Heart right ventricle (tissue), 16 donors: ENCODE measurements around the gene SMYD1. TPM values are rescaled to one million over a fixed set of nuclear protein-coding genes. Genes with fewer than 3 reads are reported as not detected.

Source experiments
- ATAC-seq, 8 donors: fragments of 200-7000 bp; cut with Tn5 transposase; one replicate each; pipeline ENCODE4 v1.9.1; 2020; ENCODE audit warnings: mild to moderate bottlenecking in 8 of 8, moderate library complexity in 8 of 8, moderate number of reproducible peaks in 1 of 8
- DNase-seq, 2 donors: peaks; one replicate each; pipeline ENCODE4 v3.0.0-alpha.2; 2020
- H3K27ac ChIP-seq, 10 donors: fragments of 200-600 bp; sonication (generic) in 2 of 10; one replicate each; pipeline versions ENCODE4 v1.5.0 to v1.8.0; 2020 to 2022; ENCODE audit warnings: mild to moderate bottlenecking in 3 of 10
- H3K27me3 ChIP-seq, 7 donors: fragments of 200-600 bp; one replicate each; pipeline ENCODE4 v1.8.0; 2021 to 2022; ENCODE audit warnings: mild to moderate bottlenecking in 2 of 7
- H3K36me3 ChIP-seq, 9 donors: fragments of 200-600 bp; sonication (generic) in 1 of 9; one replicate each; pipeline versions ENCODE4 v1.5.0 to v1.8.0; 2020 to 2022; ENCODE audit warnings: mild to moderate bottlenecking in 2 of 9
- H3K4me1 ChIP-seq, 9 donors: fragments of 200-600 bp; sonication (generic) in 1 of 9; one replicate each; pipeline versions ENCODE4 v1.5.0 to v1.8.0; 2020 to 2022; ENCODE audit warnings: mild to moderate bottlenecking in 4 of 9
- H3K4me3 ChIP-seq, 10 donors: fragments of 200-600 bp; sonication (generic) in 2 of 10; one replicate each; pipeline versions ENCODE4 v1.5.0 to v1.8.0; 2020 to 2022; ENCODE audit warnings: mild to moderate bottlenecking in 7 of 10, moderate library complexity in 2 of 10
- H3K9me3 ChIP-seq, 11 donors: fragments of 200-600 bp in 10 of 11; sonication (generic) in 2 of 11; one replicate each; pipeline versions ENCODE4 v1.5.0 to v1.8.0; 2013 to 2022; ENCODE audit warnings: mild to moderate bottlenecking in 2 of 11, control low read depth in 1 of 11, moderate library complexity in 1 of 11
- WGBS, 2 donors: extraction: QIAGEN DNeasy Blood & Tissue Kit; methylation state at CpG; one replicate each; pipeline ENCODE4 v1.1.7; 2013; ENCODE audit warnings: inconsistent platforms in 1 of 2; 5-methylcytosine and 5-hydroxymethylcytosine counted together
- intact Hi-C, 10 donors: fragments of 100-400 bp; cut with DNase I; formaldehyde crosslinking; loops; one replicate each; pipeline versions ENCODE4 v1.11.1 to v1.14.2; 2022
- polyA plus RNA-seq, 2 donors: library from polyadenylated mRNA; stranded (reverse); fragments of 200-250 nt; gene quantifications; one replicate each; pipeline ENCODE4 v1.2.3, GENCODE V29; 2013
- total RNA-seq, 10 donors: library from RNA; stranded (reverse); fragmentation: NEBNext Ultra II Directional in 3 of 10; extraction: Animal tissue kit (Norgen Biotek cat#: 25700) in 3 of 10; gene quantifications; one replicate each; pipeline versions ENCODE4 v1.2.1 to v1.2.4, GENCODE V29; 2021 to 2023
- TF ChIP-seq, protein P1 (sequence below), 9 donors: fragments of 200-600 bp; sonication (generic) in 2 of 9; IDR thresholded peaks; one replicate each; pipeline versions ENCODE4 v1.5.0 to v1.8.0; 2021 to 2022; ENCODE audit warnings: antibody characterized with exemption in 9 of 9, mild to moderate bottlenecking in 5 of 9, moderate library complexity in 1 of 9
- donor health status: Arrhythmogenic right ventricular cardiomyopathy.
- donor health status: ischemic (EF 13 %, LVEDD 7.1; RV severe dilation, severe dysfunction).
- donor health status: healthy with polysubstance abuse.
- donor health status: DM: no; HTN: yes; CAD: no.
- donor health status: DM: no; HTN: no; CAD: no.
- donor health status: ischemic (EF 25% LVEDD 6.9; RV normal size, moderate dysfunction).
- donor health status: ischemic (EF 25% LVEDD 5.7; RV mildly dilated, moderate dysfunction).
- donor health status: healthy.
- donor health status: DM: yes; HTN: yes; CAD: no.
- donor health status: Ischemic cardiomyopathy.
- donor health status: ischemic (EF 35%, LVEDD 5.7; RV mildly dilated, moderate dysfunction).
- donor health status: nonischemic (EF 11% LVEDD 7.7; RV severe dilation, severe dysfunction).
- donor health status: DM: yes; HTN: yes; CAD: no.
- donor health status: PGD.
- donor health status: ischemic (EF 29% LVEDD 5.4; RV normal size, mild dysfunction).
- donor health status: nonischemic (EF 23%, LVEDD 6.1; RV moderate dilation, normal function).

The SMYD1 gene
- total and polyA plus RNA-seq, 12 donors, result 78.7 to 534 (median 377) TPM

DNA sequence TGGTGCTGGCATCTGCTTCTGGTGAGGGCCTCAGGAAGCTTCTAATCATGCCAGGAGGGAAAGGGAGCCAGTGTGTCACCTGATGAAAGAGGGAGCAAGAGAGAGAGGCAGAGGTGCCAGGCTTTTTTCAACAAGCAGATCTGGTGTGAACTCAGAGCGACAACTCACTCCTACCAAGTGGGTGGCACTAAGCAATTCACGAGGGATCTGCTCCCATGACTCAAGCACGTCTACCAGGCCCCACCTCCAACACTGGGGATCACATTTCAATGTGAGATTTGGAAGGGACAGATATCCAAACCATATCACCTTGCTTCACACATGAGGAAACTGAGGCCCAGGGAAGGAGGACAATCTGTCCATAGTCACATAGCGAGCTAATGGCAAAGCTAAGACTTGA lies 41.2 kb downstream of the SMYD1 start:
- Histone ChIP-seq H3K4me1 (no peaks in the 10 kb centered on the region), H3K36me3 (peaks cover 0 to 82% (median 5%) of the 10 kb centered on the region in 9 donors), H3K4me3 (no peak overlapping the region), H3K9me3 (no peaks in the 10 kb centered on the region), H3K27ac (no peak overlapping the region), H3K27me3 (no peaks in the 10 kb centered on the region)
- 51 to 55% methylated on average over 4 of the region's 4 CpGs for WGBS, 2 donors
- DNase-seq, result peak in 1 of 2 donors; percentile 6
- intact Hi-C loops, result no loop called here
- ATAC-seq, result peak in 6 of 8 donors; percentile 22 to 56 (median 34)
- TF ChIP-seq, protein P1, sequence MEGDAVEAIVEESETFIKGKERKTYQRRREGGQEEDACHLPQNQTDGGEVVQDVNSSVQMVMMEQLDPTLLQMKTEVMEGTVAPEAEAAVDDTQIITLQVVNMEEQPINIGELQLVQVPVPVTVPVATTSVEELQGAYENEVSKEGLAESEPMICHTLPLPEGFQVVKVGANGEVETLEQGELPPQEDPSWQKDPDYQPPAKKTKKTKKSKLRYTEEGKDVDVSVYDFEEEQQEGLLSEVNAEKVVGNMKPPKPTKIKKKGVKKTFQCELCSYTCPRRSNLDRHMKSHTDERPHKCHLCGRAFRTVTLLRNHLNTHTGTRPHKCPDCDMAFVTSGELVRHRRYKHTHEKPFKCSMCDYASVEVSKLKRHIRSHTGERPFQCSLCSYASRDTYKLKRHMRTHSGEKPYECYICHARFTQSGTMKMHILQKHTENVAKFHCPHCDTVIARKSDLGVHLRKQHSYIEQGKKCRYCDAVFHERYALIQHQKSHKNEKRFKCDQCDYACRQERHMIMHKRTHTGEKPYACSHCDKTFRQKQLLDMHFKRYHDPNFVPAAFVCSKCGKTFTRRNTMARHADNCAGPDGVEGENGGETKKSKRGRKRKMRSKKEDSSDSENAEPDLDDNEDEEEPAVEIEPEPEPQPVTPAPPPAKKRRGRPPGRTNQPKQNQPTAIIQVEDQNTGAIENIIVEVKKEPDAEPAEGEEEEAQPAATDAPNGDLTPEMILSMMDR (IDR thresholded peaks at IDR 0.05), result no peak

DNA sequence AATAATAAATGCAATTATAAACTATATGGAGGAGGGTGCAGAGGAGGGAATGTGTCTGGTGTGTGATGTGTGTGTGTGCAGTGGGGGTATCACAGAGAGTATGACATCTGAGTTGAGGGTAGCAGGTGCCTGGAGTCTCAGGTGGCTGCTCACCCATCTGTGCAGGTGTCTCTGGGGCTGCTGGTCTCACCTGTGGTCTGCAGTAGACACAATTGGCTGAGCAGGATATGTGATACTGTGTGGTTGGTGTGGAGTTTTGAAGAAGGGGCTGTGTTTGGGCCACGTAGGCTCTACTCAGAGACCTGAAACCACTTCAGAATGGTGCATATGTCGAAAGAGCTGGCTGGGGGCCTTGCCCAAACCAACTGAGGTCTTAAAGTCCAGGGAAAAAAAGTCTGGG lies 43.2 kb downstream of the SMYD1 start:
- ATAC-seq, result no peak
- Histone ChIP-seq H3K9me3 (no peaks in the 10 kb centered on the region), H3K4me1 (peaks cover 0 to 17% (median 0%) of the 10 kb centered on the region in 9 donors), H3K27me3 (no peaks in the 10 kb centered on the region), H3K27ac (no peak overlapping the region), H3K36me3 (peaks cover 0 to 66% (median under 1%) of the 10 kb centered on the region in 9 donors), H3K4me3 (no peak overlapping the region)
- intact Hi-C loops, result no loop called here
- no peak for DNase-seq
- 76 to 80% methylated on average over 2 of the region's 2 CpGs for WGBS, 2 donors
- TF ChIP-seq, protein P1 (IDR thresholded peaks at IDR 0.05), result no peak

DNA sequence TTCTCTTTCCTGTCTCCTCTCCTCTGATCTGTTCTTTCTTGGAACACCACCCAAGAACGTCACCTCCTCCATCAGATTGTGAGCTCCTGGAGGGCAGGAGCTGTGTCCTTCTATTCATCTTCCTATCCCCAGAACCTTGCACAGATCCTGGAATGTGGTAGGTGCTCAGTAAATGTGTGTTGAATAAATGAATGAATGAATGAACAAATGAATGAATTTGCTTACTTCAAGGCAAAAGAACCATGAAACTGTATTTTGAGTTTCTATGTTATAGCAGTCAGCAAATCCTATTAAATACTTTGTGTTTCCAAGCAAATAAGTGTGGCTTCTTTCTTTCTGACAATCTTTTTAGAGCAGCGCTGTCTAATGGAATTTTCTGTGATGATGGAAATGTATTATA lies 45.4 kb downstream of the SMYD1 start:
- Histone ChIP-seq H3K27me3 (no peaks in the 10 kb centered on the region), H3K9me3 (no peaks in the 10 kb centered on the region), H3K4me3 (no peak overlapping the region), H3K4me1 (peaks cover 0 to 17% (median 0%) of the 10 kb centered on the region in 9 donors), H3K27ac (no peak overlapping the region), H3K36me3 (peaks cover 0 to 50% (median 0%) of the 10 kb centered on the region in 9 donors)
- no peak for ATAC-seq
- WGBS, 2 donors, result 70 to 83% methylated on average over 2 of the region's 2 CpGs
- TF ChIP-seq, protein P1 (IDR thresholded peaks at IDR 0.05), result no peak
- intact Hi-C loops, result no loop called here
- no peak for DNase-seq

DNA sequence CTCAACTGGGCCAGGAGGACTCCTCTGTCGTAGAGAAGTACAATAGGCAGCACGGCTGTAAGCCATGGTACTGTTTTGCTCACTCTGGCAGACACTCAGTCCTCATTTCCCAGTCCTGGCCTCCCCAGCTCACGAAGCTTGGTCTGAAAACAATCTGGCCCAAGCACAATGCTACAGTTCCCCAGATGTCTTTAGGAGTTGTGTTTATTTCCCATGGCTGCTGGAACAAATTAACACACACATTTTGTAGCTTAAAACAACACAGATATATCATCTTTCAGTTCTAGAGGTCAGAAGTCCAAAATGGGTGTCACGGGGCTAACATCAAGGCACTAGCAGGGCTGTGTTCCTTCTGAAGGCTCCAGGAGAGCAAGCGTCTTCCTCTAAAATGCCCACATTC lies 47.3 kb downstream of the SMYD1 start:
- WGBS, 2 donors, result 30 to 31% methylated on average over 5 of the region's 5 CpGs
- peak overlapping the region in 2 of 10 donors; percentile 7 to 34 for H3K27ac ChIP-seq

More for the DNA sequence above, 47.3 kb downstream of the SMYD1 start:
- H3K4me3 ChIP-seq, result no peak overlapping the region
- TF ChIP-seq, protein P1 (IDR thresholded peaks at IDR 0.05), result no peak
- peak in 7 of 8 donors; percentile 17 to 56 (median 32) for ATAC-seq
- no peaks in the 10 kb centered on the region for H3K9me3 ChIP-seq
- H3K27me3 ChIP-seq, result no peaks in the 10 kb centered on the region
- peaks cover 0 to 17% (median 0%) of the 10 kb centered on the region in 9 donors for H3K4me1 ChIP-seq
- no peak for DNase-seq
- intact Hi-C loops, result no loop called here
- H3K36me3 ChIP-seq, result peaks cover 0 to 33% (median 0%) of the 10 kb centered on the region in 9 donors
